C4-2B (cell line): ENCODE measurements around the gene DNAAF1.

Experiments
- H3K27ac ChIP-seq: fragments of 450-650 bp; 2 replicates; pipeline ENCODE4 v1.5.1; 2017
- CTCF ChIP-seq: fragments of 450-650 bp; conservative IDR thresholded peaks from 2 replicates; pipeline ENCODE4 v1.5.1; 2017; ENCODE audit warnings: mild to moderate bottlenecking
- ZFX ChIP-seq: fragments of 450-650 bp; IDR thresholded peaks from 2 replicates; pipeline ENCODE4 v1.6.1; 2017

The DNAAF1 gene

DNA sequence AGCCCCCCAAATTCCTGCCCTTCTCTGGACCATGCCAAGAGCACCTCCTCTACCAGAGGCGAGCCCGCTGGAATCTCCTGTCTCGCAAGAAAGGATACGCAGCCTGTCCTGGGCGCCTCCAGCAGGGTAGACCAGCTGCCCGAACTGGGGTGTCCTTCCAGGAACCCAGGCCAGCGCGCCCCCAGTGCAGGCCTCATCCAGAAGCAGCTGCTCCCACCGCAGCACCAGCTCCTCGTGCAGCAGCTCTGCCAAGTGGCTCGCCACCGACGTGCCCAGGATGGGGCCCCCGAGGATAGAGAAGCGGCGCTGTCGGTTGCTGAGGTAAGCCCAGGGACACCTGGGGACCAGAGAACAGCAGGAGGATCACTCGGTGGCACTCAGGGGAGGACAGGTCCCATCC lies 37.0 kb downstream of the DNAAF1 start:
- H3K27ac ChIP-seq, result no peak overlapping the region
- TF ChIP-seq CTCF, result no peak
- TF ChIP-seq ZFX, result no peak

DNA sequence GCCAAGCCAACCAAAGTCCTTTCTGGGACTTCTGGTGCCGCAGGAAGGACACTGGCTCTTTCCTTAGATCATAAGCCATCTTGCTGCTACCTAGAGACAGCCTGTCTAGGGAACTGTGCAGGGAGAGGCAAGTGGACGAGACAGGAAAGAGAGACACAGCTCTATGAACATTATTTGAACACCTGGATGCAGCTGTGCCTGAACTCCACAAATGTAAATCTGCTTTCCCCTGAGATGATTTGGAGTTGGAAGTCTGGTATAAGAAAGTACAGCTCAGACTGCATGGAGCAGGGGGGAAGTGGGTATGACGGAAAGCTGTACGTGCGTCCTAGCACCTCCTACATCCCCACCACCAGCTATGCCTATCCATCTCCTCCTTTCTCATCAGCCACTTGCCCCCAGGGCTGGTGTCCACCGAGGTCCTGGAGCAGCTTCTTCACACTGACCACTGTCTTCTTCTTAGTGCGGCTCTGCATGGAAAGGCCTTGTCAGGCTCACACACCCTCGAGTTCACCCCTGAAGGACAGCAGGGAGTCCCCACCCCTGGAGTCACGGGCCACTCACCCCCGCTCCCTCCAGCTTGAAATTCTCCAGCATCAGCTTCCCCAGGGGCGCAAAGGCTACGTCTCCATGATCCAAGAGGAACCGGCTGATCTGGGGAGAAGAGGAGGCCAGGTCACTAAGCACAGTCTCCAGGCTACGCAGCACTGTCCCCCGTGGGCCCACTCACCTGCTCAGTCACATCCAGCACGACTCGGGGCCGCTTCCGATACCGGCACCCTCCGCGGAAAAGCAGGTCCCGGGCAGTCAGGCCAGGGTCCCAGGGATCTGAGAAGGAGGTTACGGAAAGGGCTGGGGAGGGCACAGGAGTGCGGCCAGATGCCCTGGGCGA lies 37.8 kb downstream of the DNAAF1 start:
- H3K27ac ChIP-seq, result no peak overlapping the region
- TF ChIP-seq ZFX (no peak), CTCF (no peak)

GRCh38 chr16:84183572-84183875 lies 38.4 kb downstream of the DNAAF1 start:
- no peak overlapping the region for H3K27ac ChIP-seq
- TF ChIP-seq CTCF, result no peak
- TF ChIP-seq ZFX, result no peak

- H3K27ac ChIP-seq, result no peak overlapping the region
- no peak for TF ChIP-seq ZFX
- TF ChIP-seq CTCF, result peak; percentile 47
Measured at GRCh38 chr16:84183911-84184591, 38.9 kb downstream of the DNAAF1 start.

- no peak overlapping the region for H3K27ac ChIP-seq
- TF ChIP-seq CTCF (no peak), ZFX (no peak)
Measured at GRCh38 chr16:84184775-84185174, 39.7 kb downstream of the DNAAF1 start.

DNA sequence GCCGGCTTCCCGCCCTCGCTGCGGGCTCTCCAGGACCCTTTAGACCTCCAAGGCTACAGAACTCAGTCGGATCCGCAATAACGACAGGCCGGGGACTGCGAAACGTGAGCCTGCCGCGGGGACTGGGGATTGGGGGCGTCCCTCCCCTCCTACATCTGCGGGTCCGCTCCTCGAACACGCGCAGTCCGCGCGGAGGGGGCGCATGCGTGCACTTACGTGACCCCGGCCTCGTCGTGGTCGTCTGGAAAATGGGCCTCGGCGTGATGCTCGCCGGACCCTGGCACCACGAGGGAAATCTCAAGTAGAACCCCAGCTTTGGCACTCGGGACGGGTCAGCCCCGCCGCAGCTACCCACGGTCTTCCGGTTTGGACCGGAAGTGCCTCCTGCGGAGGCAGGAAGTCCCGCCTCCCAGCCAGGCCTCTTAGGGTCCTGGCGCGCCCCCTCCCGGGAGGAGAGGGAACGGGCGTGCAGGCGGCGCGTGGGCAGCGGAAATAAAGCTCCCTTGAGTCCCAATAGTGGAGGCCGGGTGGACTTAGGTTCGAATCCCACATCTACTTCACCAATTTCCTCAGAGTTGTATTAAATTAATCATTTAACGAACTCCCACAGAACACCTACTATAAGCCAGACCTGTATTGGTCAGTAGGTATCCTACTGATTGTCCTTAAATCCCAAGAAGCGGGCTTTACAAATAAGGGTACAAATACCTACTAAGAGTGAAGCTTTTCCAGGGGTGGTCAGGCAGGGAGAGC lies 41.8 kb downstream of the DNAAF1 start, which contains the start of gene TAF1C:
Gene TAF1C, minus strand, starts transcription at position 373 of the 753 bp plus-strand sequence. CDS start 2,069 bp downstream, outside the sequence.
- TF ChIP-seq ZFX, result no peak
- peak; percentile 98 for TF ChIP-seq CTCF
- H3K27ac ChIP-seq, result peak within 1 kb of the TSS; percentile 80
